ENCODE measurements around the gene BRINP1.

DNA sequence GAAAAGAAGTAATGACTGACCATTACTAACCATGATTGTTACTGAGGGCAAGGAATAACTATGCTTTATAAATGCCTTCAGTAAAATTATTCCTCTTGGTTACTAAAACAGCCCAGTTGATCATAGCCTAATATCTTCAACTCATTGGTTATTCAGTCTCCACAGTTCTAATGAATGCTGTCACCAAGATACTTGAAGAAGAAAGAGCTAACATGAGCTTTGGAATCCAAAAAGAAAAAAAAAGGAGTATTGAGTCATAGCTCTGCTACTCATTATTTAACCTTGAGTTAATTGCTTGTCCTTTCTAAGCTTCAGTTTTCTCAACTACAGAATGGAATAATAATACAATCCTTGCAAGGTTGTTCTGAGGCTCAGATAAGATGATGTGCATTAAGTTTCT, 187.7 kb downstream of the BRINP1 start:
- TF ChIP-seq CTCF (IDR thresholded peaks at IDR 0.05) (no peak), EP300 (IDR thresholded peaks at IDR 0.05) (no peak)

Measured in tibial nerve (tissue), 4 donors.